ENCODE results near the gene CAMTA1. TPM values are rescaled to one million over a fixed set of nuclear protein-coding genes. Genes with fewer than 3 reads are reported as not detected.

CAMTA1 gene
- total RNA-seq, 1 experiment from 2014 or later: 69.5 TPM

DNA sequence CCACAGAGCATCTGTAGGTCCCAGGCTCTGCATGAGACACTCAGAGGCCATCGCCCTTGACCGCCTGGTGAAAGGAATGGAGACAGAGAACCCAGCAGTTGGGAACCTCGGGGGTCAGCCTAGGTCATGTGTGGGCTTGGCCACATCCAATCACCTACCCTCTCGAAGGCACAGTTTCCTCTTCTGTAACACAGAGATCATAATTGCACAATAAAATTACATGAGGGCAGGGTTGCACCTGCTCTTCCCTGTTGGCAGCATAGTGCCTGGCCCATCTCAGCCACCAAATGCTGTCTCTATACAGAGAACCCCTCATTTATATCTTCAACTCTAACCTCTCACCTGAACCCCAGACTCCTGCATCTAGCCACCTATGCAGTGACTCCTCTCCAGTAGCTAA is 567.7 kb downstream of the CAMTA1 start:
- Histone ChIP-seq H3K36me3 (ENCODE audit: control insufficient read depth in 1 of 2, insufficient read depth in 2 of 2, low read length in 2 of 2) (no peaks in the 10 kb centered on the region), H3K27me3 (ENCODE audit: insufficient read depth, low read length) (no peaks in the 10 kb centered on the region), H2AFZ (ENCODE audit: low read depth, low read length, poor library complexity, severe bottlenecking) (no peak overlapping the region), H3K79me2 (ENCODE audit: insufficient read depth, low read length) (no peaks in the 10 kb centered on the region), H3K27ac (ENCODE audit: low read depth, low read length) (no peak overlapping the region), H3K4me3 (replicated peaks in 1 of 2; ENCODE audit: low read depth in 1 of 2, low read length in 2 of 2) (no peak overlapping the region), H3K9ac (ENCODE audit: low read length) (no peak overlapping the region), H3K4me1 (ENCODE audit: control insufficient read depth in 1 of 2, insufficient read depth in 2 of 2, low read length in 2 of 2) (no peaks in the 10 kb centered on the region), H3K4me2 (ENCODE audit: low read length) (no peak overlapping the region), H3K9me2 (ENCODE audit: insufficient read depth) (no peaks in the 10 kb centered on the region), H4K20me1 (ENCODE audit: insufficient read depth) (no peaks in the 10 kb centered on the region), H3K9me3 (ENCODE audit: control insufficient read depth in 1 of 2, insufficient read depth in 1 of 2, low read depth in 1 of 2, low read length in 2 of 2) (no peaks in the 10 kb centered on the region)
- TF ChIP-seq SP1 (IDR thresholded peaks at IDR 0.05; ENCODE audit: low read depth) (no peak), ELF1 (IDR thresholded peaks at IDR 0.05; ENCODE audit: borderline replicate concordance, low read depth) (no peak), SIN3A (IDR thresholded peaks at IDR 0.05; ENCODE audit: low read depth) (no peak), SRF (IDR thresholded peaks at IDR 0.05; ENCODE audit: low read depth) (no peak), POLR2A (IDR thresholded peaks at IDR 0.05; ENCODE audit: borderline replicate concordance, extremely low read depth, insufficient read depth, insufficient read length) (no peak), ZNF274 (IDR thresholded peaks at IDR 0.05; ENCODE audit: low read depth, low read length) (no peak), POLR2AphosphoS5 (IDR thresholded peaks at IDR 0.05; ENCODE audit: low read depth, low read length) (no peak), CEBPB (IDR thresholded peaks at IDR 0.05; ENCODE audit: low read depth) (no peak), RAD21 (IDR thresholded peaks at IDR 0.05; ENCODE audit: low read depth) (no peak), TCF7L2 (IDR thresholded peaks at IDR 0.05; ENCODE audit: borderline replicate concordance, extremely low read depth, insufficient read depth, insufficient read length) (no peak), EZH2phosphoT487 (IDR thresholded peaks at IDR 0.05; ENCODE audit: borderline replicate concordance) (no peak)
- TF ChIP-seq, protein P1, sequence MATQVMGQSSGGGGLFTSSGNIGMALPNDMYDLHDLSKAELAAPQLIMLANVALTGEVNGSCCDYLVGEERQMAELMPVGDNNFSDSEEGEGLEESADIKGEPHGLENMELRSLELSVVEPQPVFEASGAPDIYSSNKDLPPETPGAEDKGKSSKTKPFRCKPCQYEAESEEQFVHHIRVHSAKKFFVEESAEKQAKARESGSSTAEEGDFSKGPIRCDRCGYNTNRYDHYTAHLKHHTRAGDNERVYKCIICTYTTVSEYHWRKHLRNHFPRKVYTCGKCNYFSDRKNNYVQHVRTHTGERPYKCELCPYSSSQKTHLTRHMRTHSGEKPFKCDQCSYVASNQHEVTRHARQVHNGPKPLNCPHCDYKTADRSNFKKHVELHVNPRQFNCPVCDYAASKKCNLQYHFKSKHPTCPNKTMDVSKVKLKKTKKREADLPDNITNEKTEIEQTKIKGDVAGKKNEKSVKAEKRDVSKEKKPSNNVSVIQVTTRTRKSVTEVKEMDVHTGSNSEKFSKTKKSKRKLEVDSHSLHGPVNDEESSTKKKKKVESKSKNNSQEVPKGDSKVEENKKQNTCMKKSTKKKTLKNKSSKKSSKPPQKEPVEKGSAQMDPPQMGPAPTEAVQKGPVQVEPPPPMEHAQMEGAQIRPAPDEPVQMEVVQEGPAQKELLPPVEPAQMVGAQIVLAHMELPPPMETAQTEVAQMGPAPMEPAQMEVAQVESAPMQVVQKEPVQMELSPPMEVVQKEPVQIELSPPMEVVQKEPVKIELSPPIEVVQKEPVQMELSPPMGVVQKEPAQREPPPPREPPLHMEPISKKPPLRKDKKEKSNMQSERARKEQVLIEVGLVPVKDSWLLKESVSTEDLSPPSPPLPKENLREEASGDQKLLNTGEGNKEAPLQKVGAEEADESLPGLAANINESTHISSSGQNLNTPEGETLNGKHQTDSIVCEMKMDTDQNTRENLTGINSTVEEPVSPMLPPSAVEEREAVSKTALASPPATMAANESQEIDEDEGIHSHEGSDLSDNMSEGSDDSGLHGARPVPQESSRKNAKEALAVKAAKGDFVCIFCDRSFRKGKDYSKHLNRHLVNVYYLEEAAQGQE (IDR thresholded peaks at IDR 0.05; ENCODE audit: low read depth): no peak
- TF ChIP-seq, protein P2, sequence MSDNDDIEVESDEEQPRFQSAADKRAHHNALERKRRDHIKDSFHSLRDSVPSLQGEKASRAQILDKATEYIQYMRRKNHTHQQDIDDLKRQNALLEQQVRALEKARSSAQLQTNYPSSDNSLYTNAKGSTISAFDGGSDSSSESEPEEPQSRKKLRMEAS (IDR thresholded peaks at IDR 0.05): no peak
- TF ChIP-seq, protein P3, sequence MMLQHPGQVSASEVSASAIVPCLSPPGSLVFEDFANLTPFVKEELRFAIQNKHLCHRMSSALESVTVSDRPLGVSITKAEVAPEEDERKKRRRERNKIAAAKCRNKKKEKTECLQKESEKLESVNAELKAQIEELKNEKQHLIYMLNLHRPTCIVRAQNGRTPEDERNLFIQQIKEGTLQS (IDR thresholded peaks at IDR 0.05): no peak
- TF ChIP-seq, protein P4, sequence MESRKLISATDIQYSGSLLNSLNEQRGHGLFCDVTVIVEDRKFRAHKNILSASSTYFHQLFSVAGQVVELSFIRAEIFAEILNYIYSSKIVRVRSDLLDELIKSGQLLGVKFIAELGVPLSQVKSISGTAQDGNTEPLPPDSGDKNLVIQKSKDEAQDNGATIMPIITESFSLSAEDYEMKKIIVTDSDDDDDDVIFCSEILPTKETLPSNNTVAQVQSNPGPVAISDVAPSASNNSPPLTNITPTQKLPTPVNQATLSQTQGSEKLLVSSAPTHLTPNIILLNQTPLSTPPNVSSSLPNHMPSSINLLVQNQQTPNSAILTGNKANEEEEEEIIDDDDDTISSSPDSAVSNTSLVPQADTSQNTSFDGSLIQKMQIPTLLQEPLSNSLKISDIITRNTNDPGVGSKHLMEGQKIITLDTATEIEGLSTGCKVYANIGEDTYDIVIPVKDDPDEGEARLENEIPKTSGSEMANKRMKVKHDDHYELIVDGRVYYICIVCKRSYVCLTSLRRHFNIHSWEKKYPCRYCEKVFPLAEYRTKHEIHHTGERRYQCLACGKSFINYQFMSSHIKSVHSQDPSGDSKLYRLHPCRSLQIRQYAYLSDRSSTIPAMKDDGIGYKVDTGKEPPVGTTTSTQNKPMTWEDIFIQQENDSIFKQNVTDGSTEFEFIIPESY (IDR thresholded peaks at IDR 0.05; ENCODE audit: extremely low read depth, insufficient replicate concordance, low read length): no peak
- ChIA-PET POLR2A (no interaction called here), RAD21 (ENCODE audit: low non-redundant PET in 1 of 2, low total read pairs in 2 of 2, uncharacterized antibody in 2 of 2, unreplicated experiment in 2 of 2) (no interaction called here), CTCF (no interaction called here)
- intact Hi-C loops (cut with micrococcal nuclease): no loop called here
- DNase-seq (ENCODE audit: low read depth, low spot score) (no peak), ATAC-seq (no peak)
- no TSS peak for BruUV-seq (replicated peaks)

All from HCT116 (cell line).